PFSK-1 (cell line): ENCODE data around the gene B3GNT2.

Source experiments
- FOXP2 ChIP-seq: optimal IDR thresholded peaks from 2 replicates; pipeline ENCODE3; 2011; ENCODE audit warnings: borderline replicate concordance, control low read depth, inconsistent platforms; ENCODE audit not compliant: insufficient read depth; ENCODE audit errors: extremely low read length, extremely low read depth
- POLR2AphosphoS5 ChIP-seq: IDR thresholded peaks from 2 replicates; pipeline ENCODE4 v1.6.1; 2012; ENCODE audit warnings: low read depth, mild to moderate bottlenecking, control low read depth, low read length, moderate library complexity
- SIN3A ChIP-seq: IDR thresholded peaks from 2 replicates; pipeline ENCODE4 v1.6.1; 2012; ENCODE audit warnings: mild to moderate bottlenecking, low read length, moderate library complexity, borderline replicate concordance; ENCODE audit not compliant: insufficient read depth
- TAF1 ChIP-seq: IDR thresholded peaks from 2 replicates; pipeline ENCODE4 v1.6.1; 2012; ENCODE audit warnings: low read length, control low read depth, borderline replicate concordance; ENCODE audit not compliant: insufficient read depth
- TF ChIP-seq, protein P1 (sequence below), 2 experiments: IDR thresholded peaks; 2 replicates each; pipeline versions ENCODE4 v1.6.1 to v1.8.0; 2011 to 2012; ENCODE audit warnings: low read depth in 2 of 2, low read length in 2 of 2, control low read depth in 1 of 2, inconsistent platforms in 1 of 2, mild to moderate bottlenecking in 1 of 2, moderate library complexity in 1 of 2; ENCODE audit not compliant: insufficient read depth in 1 of 2

Gene B3GNT2

DNA sequence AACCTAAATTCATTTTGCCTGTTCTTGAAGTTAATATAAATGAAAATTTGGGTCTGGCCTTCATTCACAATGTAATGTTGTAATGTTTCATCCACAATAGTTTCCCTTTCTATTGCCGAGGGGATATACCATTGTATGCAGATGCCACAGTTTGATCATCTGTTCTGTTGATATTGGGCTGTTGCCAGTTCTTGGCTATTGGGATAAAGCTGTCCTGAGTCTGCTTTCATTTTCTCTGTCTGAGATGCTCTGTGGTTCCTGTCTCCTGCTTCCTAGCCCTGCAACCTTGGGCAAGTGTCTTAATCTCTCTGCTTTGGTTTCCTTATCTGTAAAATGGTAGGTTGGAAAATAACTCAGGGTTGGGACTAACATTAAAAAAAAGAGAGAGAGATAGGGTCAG, 25.2 kb downstream of the B3GNT2 start:
- TF ChIP-seq, protein P1, sequence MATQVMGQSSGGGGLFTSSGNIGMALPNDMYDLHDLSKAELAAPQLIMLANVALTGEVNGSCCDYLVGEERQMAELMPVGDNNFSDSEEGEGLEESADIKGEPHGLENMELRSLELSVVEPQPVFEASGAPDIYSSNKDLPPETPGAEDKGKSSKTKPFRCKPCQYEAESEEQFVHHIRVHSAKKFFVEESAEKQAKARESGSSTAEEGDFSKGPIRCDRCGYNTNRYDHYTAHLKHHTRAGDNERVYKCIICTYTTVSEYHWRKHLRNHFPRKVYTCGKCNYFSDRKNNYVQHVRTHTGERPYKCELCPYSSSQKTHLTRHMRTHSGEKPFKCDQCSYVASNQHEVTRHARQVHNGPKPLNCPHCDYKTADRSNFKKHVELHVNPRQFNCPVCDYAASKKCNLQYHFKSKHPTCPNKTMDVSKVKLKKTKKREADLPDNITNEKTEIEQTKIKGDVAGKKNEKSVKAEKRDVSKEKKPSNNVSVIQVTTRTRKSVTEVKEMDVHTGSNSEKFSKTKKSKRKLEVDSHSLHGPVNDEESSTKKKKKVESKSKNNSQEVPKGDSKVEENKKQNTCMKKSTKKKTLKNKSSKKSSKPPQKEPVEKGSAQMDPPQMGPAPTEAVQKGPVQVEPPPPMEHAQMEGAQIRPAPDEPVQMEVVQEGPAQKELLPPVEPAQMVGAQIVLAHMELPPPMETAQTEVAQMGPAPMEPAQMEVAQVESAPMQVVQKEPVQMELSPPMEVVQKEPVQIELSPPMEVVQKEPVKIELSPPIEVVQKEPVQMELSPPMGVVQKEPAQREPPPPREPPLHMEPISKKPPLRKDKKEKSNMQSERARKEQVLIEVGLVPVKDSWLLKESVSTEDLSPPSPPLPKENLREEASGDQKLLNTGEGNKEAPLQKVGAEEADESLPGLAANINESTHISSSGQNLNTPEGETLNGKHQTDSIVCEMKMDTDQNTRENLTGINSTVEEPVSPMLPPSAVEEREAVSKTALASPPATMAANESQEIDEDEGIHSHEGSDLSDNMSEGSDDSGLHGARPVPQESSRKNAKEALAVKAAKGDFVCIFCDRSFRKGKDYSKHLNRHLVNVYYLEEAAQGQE (IDR thresholded peaks at IDR 0.05; ENCODE audit: insufficient read depth in 1 of 2, low read depth in 2 of 2, low read length in 2 of 2) = no peak
- TF ChIP-seq SIN3A (no peak), POLR2AphosphoS5 (no peak), FOXP2 (no peak), TAF1 (no peak)

DNA sequence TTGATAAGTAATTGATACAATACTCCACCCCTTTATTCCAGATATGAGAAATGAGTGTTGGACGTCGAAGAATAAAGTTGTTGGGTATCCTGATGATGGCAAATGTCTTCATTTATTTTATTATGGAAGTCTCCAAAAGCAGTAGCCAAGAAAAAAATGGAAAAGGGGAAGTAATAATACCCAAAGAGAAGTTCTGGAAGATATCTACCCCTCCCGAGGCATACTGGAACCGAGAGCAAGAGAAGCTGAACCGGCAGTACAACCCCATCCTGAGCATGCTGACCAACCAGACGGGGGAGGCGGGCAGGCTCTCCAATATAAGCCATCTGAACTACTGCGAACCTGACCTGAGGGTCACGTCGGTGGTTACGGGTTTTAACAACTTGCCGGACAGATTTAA, 26.3 kb downstream of the B3GNT2 start:
- TF ChIP-seq POLR2AphosphoS5 = no peak
- TF ChIP-seq SIN3A = no peak
- TF ChIP-seq, protein P1 (IDR thresholded peaks at IDR 0.05; ENCODE audit: insufficient read depth in 1 of 2, low read depth in 2 of 2, low read length in 2 of 2) = no peak
- no peak for TF ChIP-seq FOXP2
- TF ChIP-seq TAF1 = no peak

DNA sequence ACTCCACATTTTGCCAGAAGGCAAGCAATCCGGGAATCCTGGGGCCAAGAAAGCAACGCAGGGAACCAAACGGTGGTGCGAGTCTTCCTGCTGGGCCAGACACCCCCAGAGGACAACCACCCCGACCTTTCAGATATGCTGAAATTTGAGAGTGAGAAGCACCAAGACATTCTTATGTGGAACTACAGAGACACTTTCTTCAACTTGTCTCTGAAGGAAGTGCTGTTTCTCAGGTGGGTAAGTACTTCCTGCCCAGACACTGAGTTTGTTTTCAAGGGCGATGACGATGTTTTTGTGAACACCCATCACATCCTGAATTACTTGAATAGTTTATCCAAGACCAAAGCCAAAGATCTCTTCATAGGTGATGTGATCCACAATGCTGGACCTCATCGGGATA, 26.8 kb downstream of the B3GNT2 start:
- no peak for TF ChIP-seq FOXP2
- TF ChIP-seq, protein P1 (IDR thresholded peaks at IDR 0.05; ENCODE audit: insufficient read depth in 1 of 2, low read depth in 2 of 2, low read length in 2 of 2) = no peak
- no peak for TF ChIP-seq TAF1

DNA sequence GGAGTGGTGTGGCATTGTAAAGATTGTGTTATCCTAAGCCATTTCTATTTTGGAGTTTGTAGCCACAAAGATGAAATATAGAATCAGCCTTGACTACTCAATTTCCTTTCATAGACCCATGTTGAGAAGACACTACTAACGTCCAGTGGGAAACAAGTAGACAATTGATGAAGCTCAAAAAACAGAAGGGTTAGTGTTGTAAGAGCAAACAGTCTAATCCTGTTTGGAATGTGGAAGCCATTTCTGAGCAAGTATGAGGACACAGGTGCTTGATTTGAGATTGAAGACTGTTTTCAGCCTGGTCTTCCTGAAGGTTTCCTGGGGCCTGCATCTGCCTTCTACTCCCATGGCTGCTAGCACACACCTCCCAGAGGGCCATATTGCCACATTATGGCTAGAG, 29.1 kb downstream of the B3GNT2 start:
- TF ChIP-seq SIN3A = no peak
- TF ChIP-seq FOXP2 = no peak
- TF ChIP-seq TAF1 = no peak
- TF ChIP-seq, protein P1 (IDR thresholded peaks at IDR 0.05; ENCODE audit: insufficient read depth in 1 of 2, low read depth in 2 of 2, low read length in 2 of 2) = no peak
- TF ChIP-seq POLR2AphosphoS5 = no peak

DNA sequence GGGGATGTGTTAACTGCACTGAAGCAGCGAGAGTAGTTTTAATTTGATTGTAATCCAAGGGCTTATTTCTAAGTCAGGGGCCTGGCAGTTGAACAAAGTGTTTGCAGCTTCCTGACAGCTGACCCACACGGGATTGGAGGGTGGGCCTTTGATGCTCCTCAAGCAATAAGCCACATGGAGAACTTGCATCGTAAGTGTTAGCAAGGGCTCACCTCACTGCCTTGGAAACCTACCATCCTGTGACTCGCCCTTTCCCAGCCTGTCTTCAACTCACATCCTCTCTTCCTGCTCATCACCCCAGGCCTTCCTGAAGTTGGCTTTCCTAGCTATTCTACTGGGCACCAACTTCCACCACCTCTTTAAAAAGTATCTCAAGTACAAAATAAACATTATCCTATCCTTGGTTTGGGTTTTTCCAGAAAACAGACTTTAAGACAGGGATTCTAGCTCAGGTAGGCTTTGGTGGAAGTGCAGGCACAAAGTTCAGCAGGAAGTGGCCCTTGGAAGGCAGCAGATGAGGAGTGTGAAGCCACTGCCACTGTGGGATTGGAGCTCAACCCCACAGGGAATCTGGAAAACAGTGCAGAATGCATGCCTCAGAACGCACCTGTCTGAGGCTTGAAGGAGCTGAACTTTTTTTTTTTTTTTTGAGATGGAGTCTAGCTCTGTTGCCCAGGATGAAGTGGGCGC, 31.6 kb downstream of the B3GNT2 start:
- TF ChIP-seq TAF1 (no peak), SIN3A (no peak), POLR2AphosphoS5 (no peak), FOXP2 (no peak)
- TF ChIP-seq, protein P1 (IDR thresholded peaks at IDR 0.05; ENCODE audit: insufficient read depth in 1 of 2, low read depth in 2 of 2, low read length in 2 of 2) = no peak
